KG1 (cell line): ENCODE results near the gene KDM6B.

Experiments
- DNase-seq: peaks from one replicate; lab custom pipeline; 2025; lab: John Stamatoyannopoulos, UW

KDM6B gene

GRCh38 chr17:7840441-7840840, 6.4 kb downstream of the KDM6B start:
- DNase-seq, result no peak

GRCh38 chr17:7840875-7841274, 6.9 kb downstream of the KDM6B start:
- DNase-seq, result no peak

- no peak for DNase-seq
Observed at GRCh38 chr17:7841396-7841914, 7.4 kb downstream of the KDM6B start.

DNA sequence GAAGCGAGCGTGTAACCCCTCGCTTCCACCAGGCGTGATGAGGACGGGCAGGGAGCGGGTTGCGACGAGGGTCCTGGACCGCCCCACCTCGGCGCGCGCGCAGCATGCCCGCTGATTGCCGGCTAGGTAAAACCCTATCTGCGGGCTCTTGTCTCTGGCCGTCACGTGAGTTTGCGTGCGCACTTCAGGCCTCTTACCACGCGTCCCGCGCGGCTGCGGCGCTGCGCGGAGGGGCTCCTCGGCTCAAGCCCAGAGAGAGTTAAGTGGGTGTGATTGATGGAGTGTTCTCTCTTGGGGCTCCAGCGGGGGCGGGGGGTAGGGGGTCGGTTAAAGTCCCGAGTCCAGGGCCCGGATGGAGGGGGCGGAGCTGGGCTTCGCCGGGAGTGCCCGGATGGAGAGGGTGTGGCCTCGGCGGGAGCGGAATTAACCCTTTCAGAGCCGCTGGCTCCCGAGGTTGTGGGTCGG, 7.9 kb downstream of the KDM6B start:
- peak; percentile 41 for DNase-seq

DNA sequence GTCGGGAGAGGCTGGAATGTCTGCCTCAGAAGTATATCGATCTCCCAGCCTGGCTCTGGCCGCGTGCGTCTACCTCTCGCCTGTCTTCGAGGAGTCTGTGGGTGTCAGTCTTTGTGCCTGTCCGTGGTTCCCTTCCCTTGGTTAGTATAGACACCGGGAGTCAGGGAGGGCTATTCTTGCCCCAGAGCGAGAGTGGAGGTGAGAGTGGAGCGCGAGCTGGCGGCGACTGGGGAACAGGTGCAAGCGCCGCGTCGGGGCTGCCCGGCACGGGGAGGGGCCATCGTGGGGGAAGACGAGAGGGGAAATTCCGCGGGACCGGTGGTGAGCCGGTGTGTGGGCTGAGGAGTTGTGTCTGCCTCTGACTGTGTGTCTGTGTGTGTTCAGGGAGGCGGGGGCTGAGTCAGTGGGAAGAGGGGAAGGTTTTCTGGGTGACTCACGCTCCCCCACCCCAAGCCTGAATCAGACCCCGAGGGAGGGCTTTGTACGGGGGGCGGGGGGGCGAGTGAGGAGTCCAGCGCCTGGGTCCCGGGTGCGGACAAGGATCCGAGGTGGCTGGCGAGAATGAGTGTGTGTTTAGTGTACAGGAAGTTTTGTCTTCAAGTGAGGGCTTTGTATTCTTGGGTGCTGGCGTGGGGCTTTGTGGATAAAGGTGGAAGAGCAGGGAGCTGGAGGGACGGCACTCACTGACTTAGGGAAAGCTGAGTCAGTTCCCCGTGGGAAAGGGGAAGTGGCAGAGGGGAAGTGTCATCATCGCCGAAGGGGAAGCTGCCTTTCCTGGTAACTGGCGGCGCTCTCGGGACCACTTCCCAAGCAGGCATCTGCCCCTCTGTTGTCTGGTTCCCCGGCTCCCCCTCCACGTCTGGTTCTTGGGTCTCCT, 8.6 kb downstream of the KDM6B start:
- DNase-seq, result peak; percentile 43

GRCh38 chr17:7843257-7843535, 9.2 kb downstream of the KDM6B start:
- DNase-seq, result no peak

GRCh38 chr17:7843536-7844291, 9.7 kb downstream of the KDM6B start:
- peak; percentile 27 for DNase-seq

DNA sequence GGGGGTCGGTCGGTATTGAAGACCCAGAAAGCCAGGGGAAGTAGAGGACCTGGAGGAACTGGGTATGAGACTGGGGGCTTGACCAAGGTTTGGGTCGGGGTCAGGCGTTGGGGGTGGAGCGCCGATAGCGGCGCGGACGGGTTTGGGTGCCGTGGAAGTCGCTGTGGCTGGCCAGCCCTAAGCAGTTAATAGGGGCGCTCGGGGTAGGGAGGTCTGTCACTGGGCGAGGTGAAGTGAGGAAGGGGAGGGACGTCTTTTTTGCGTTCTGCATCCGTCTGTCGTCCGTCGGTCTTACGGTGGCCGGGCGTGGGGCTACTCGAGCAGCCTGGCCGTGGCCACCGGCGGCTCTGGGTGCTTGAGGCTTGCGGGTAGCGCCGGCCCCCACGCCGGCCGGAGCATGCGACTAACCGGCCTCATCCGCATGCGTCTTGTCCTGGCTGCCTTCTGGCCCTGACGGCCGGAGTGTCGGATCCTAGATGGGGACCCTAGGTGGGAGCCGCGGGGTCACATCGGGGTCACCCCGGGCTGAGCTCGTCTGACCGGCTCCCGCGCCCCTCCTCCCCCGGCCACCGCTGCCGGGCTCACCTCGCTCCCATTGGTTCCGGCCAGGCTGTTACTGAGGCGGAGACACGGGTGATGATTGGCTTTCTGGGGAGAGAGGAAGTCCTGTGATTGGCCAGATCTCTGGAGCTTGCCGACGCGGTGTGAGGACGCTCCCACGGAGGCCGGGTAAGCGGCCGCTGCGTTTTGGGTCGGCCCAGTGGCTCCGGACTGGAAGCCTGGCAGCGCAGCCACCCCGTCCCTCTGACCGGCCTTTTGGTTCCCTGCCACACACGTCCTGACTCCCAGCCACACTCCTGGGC, 10.5 kb downstream of the KDM6B start:
- DNase-seq, result peak; percentile 25

DNA sequence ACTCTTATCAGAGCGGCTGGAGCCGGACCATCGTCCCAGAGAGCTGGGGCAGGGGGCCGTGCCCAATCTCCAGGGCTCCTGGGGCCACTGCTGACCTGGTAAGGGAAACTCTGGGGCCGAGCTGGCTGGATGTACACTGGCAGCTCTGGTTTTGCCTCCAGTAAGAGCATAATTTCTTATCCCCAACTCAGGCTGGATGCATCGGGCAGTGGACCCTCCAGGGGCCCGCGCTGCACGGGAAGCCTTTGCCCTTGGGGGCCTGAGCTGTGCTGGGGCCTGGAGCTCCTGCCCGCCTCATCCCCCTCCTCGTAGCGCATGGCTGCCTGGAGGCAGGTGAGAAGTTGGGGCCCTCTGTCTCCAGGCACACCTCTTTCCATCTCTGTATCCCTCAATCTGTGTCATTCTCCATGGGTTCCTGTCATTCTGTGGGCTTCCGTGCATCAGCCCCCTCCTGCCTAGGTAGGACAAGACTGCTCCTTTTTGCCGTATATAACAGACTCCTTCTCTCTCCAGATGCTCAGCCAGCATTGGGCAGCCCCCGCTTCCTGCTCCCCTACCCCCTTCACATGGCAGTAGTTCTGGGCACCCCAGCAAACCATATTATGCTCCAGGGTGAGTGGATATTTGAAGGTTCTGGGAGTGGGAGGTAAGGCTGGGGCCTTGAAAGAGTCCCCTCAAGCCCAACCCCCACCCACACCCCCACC, 11.5 kb downstream of the KDM6B start:
- no peak for DNase-seq

DNA sequence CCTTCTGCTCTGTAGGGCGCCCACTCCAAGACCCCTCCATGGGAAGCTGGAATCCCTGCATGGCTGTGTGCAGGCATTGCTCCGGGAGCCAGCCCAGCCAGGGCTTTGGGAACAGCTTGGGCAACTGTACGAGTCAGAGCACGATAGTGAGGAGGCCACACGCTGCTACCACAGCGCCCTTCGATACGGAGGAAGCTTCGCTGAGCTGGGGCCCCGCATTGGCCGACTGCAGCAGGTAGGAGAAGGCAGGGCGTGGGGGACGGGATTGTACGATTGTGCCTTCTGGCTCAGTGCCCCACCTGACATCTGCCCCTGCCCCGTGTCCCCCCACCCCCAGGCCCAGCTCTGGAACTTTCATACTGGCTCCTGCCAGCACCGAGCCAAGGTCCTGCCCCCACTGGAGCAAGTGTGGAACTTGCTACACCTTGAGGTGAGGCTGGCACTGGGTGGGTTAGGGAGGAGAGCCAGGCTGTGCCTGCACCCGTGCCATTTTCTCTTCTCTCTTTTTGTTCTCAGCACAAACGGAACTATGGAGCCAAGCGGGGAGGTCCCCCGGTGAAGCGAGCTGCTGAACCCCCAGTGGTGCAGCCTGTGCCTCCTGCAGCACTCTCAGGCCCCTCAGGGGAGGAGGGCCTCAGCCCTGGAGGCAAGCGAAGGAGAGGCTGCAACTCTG, 12.2 kb downstream of the KDM6B start:
- DNase-seq, result no peak

DNA sequence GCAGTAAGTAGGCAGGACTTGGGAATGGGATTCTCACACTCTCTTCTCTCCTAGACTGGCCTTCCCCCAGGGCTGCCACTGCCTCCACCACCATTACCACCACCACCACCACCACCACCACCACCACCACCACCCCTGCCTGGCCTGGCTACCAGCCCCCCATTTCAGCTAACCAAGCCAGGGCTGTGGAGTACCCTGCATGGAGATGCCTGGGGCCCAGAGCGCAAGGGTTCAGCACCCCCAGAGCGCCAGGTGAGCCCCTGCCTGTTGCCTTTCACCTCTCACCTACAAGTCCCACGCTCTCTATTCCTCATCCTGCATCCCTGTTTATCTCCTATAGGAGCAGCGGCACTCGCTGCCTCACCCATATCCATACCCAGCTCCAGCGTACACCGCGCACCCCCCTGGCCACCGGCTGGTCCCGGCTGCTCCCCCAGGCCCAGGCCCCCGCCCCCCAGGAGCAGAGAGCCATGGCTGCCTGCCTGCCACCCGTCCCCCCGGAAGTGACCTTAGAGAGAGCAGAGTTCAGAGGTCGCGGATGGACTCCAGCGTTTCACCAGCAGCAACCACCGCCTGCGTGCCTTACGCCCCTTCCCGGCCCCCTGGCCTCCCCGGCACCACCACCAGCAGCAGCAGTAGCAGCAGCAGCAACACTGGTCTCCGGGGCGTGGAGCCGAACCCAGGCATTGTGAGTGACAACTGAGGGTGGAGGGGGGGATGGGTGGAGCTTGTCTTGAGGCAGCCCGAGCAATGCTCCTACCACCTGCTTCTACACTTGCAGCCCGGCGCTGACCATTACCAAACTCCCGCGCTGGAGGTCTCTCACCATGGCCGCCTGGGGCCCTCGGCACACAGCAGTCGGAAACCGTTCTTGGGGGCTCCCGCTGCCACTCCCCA, 13.0 kb downstream of the KDM6B start:
- DNase-seq, result no peak

DNA sequence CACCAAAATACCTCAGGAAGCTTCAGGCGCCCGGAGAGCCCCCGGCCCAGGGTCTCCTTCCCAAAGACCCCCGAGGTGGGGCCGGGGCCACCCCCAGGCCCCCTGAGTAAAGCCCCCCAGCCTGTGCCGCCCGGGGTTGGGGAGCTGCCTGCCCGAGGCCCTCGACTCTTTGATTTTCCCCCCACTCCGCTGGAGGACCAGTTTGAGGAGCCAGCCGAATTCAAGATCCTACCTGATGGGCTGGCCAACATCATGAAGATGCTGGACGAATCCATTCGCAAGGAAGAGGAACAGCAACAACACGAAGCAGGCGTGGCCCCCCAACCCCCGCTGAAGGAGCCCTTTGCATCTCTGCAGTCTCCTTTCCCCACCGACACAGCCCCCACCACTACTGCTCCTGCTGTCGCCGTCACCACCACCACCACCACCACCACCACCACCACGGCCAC, 14.1 kb downstream of the KDM6B start:
- DNase-seq, result no peak

- no peak for DNase-seq
Observed at GRCh38 chr17:7848739-7849129, 14.7 kb downstream of the KDM6B start.

GRCh38 chr17:7849130-7849750, 15.2 kb downstream of the KDM6B start:
- DNase-seq, result no peak

DNA sequence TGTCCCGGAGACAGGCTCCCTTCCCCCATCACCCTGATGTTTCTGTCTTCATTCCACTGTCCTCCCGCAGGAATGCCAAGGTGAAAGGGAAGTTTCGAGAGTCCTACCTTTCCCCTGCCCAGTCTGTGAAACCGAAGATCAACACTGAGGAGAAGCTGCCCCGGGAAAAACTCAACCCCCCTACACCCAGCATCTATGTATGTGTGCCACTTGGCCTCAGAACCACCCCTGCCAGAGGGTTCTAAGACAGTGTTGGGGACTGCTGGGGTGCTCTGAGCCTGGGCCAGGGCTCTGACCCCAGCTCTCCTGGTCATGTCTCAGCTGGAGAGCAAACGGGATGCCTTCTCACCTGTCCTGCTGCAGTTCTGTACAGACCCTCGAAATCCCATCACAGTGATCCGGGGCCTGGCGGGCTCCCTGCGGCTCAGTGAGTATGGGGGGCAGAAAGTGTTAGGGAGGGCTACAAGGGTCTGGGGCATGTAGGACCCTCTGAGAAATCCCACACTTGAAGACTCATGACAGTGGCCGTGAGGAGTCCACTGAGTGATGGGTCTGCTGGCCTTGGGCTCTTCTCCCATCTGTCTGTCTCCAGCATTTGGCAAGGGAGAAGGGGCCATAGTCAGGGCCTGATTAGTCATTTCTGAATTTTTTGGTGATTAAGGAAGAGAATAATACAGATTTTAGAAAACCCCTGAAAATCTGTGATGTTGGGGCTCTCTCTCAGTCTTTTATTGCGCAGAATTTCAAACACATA, 15.9 kb downstream of the KDM6B start:
- DNase-seq, result no peak

- no peak for DNase-seq
Observed at GRCh38 chr17:7850701-7851437, 16.9 kb downstream of the KDM6B start.

- peak; percentile 24 for DNase-seq
Observed at GRCh38 chr17:7851438-7852261, 17.6 kb downstream of the KDM6B start.
